Stimulated activated naive CD8-positive, alpha-beta T cell treated with anti-CD3 and anti-CD28 coated beads, Interleukin-15, Interleukin-2, amounts not matched to agents 100 ng/mL and 50 ng/mL, for 24 hours (primary cell): ENCODE data around the gene USO1.
"Not testable (repeated sequence)": the region's sequence is repeated elsewhere in the genome, so short reads cannot be mapped to it uniquely, and the experiment has no call there.

ENCODE experiments used
- H3K27ac Mint-ChIP-seq: one replicate; pipeline ENCODE4 v1.8.0; 2021; ENCODE audit warnings: mild to moderate bottlenecking, mixed read lengths
- H3K27me3 Mint-ChIP-seq: one replicate; pipeline ENCODE4 v1.8.0; 2021; ENCODE audit warnings: mixed read lengths
- H3K36me3 Mint-ChIP-seq: one replicate; pipeline ENCODE4 v1.8.0; 2021; ENCODE audit warnings: low read depth, mixed read lengths
- H3K4me1 Mint-ChIP-seq: one replicate; pipeline ENCODE4 v1.8.0; 2021; ENCODE audit warnings: low read depth, mixed read lengths
- H3K4me3 Mint-ChIP-seq: one replicate; pipeline ENCODE4 v1.8.0; 2021; ENCODE audit warnings: mild to moderate bottlenecking, mixed read lengths
- H3K9me3 Mint-ChIP-seq: one replicate; pipeline ENCODE4 v1.8.0; 2021; ENCODE audit warnings: mixed read lengths

The USO1 gene

GRCh38 chr4:75724066-75724866 is at the start of gene USO1:
TSS of gene USO1 (plus strand) at chr4:75724577. CDS start at chr4:75724820, 243 bp downstream.
- Mint-ChIP-seq H3K4me1 (peaks cover 59% of the 10 kb centered on the region), H3K36me3 (peaks cover 17% of the 10 kb centered on the region), H3K4me3 (peak within 1 kb of the TSS; percentile 95), H3K9me3 (no peaks in the 10 kb centered on the region), H3K27me3 (no peaks in the 10 kb centered on the region), H3K27ac (peak within 1 kb of the TSS; percentile 97)

- Mint-ChIP-seq H3K27ac (no peak overlapping the region), H3K36me3 (peaks cover 6% of the 10 kb centered on the region), H3K9me3 (no peaks in the 10 kb centered on the region), H3K27me3 (no peaks in the 10 kb centered on the region), H3K4me1 (peaks cover 32% of the 10 kb centered on the region), H3K4me3 (no peak overlapping the region)
Observed at GRCh38 chr4:75675004-75675531, 49.3 kb upstream of the USO1 start.

GRCh38 chr4:75678473-75678872 is 45.9 kb upstream of the USO1 start:
- Mint-ChIP-seq H3K36me3 (no peaks in the 10 kb centered on the region), H3K4me1 (peaks cover 25% of the 10 kb centered on the region), H3K4me3 (no peak overlapping the region), H3K9me3 (no peaks in the 10 kb centered on the region), H3K27me3 (no peaks in the 10 kb centered on the region), H3K27ac (no peak overlapping the region)

- no peaks in the 10 kb centered on the region for H3K36me3 Mint-ChIP-seq
Observed at GRCh38 chr4:75678965-75679364, 45.4 kb upstream of the USO1 start.

GRCh38 chr4:75679876-75680575 is 44.4 kb upstream of the USO1 start:
- H3K36me3 Mint-ChIP-seq = no peaks in the 10 kb centered on the region
- H3K27me3 Mint-ChIP-seq = no peaks in the 10 kb centered on the region
- H3K9me3 Mint-ChIP-seq = no peaks in the 10 kb centered on the region
- no peak overlapping the region for H3K27ac Mint-ChIP-seq
- peaks cover 21% of the 10 kb centered on the region for H3K4me1 Mint-ChIP-seq
- H3K4me3 Mint-ChIP-seq = no peak overlapping the region

More at GRCh38 chr4:75678965-75679364, 45.4 kb upstream of the USO1 start:
- H3K27ac Mint-ChIP-seq = no peak overlapping the region
- no peaks in the 10 kb centered on the region for H3K27me3 Mint-ChIP-seq
- H3K9me3 Mint-ChIP-seq = no peaks in the 10 kb centered on the region
- peaks cover 24% of the 10 kb centered on the region for H3K4me1 Mint-ChIP-seq
- H3K4me3 Mint-ChIP-seq = no peak overlapping the region

GRCh38 chr4:75683482-75684155 is 40.8 kb upstream of the USO1 start:
- Mint-ChIP-seq H3K4me1 (peaks cover 43% of the 10 kb centered on the region), H3K36me3 (peaks cover 7% of the 10 kb centered on the region), H3K27ac (peak overlapping the region; percentile 55)

GRCh38 chr4:75685546-75686189 is 38.7 kb upstream of the USO1 start:
- H3K4me1 Mint-ChIP-seq = peaks cover 43% of the 10 kb centered on the region
- H3K4me3 Mint-ChIP-seq = no peak overlapping the region
- peak overlapping the region; percentile 78 for H3K27ac Mint-ChIP-seq
- H3K36me3 Mint-ChIP-seq = peaks cover 7% of the 10 kb centered on the region
- H3K9me3 Mint-ChIP-seq = peaks cover 4% of the 10 kb centered on the region
- H3K27me3 Mint-ChIP-seq = no peaks in the 10 kb centered on the region

More at GRCh38 chr4:75683482-75684155, 40.8 kb upstream of the USO1 start:
- Mint-ChIP-seq H3K9me3 (peaks cover 4% of the 10 kb centered on the region), H3K27me3 (no peaks in the 10 kb centered on the region), H3K4me3 (no peak overlapping the region)

- Mint-ChIP-seq H3K27me3 (no peaks in the 10 kb centered on the region), H3K27ac (peak overlapping the region; percentile 78), H3K4me3 (peak overlapping the region; percentile 34), H3K4me1 (peaks cover 43% of the 10 kb centered on the region), H3K9me3 (peaks cover 4% of the 10 kb centered on the region), H3K36me3 (peaks cover 7% of the 10 kb centered on the region)
Observed at GRCh38 chr4:75686346-75686745, 38.0 kb upstream of the USO1 start.

GRCh38 chr4:75687125-75687524 is 37.3 kb upstream of the USO1 start:
- H3K4me3 Mint-ChIP-seq, H3K9me3 Mint-ChIP-seq, H3K27ac Mint-ChIP-seq, H3K27me3 Mint-ChIP-seq: not testable (repeated sequence)
- Mint-ChIP-seq H3K36me3 (peaks cover 11% of the 10 kb centered on the region), H3K4me1 (peaks cover 39% of the 10 kb centered on the region)

- not testable (repeated sequence) for H3K4me3 Mint-ChIP-seq
Observed at GRCh38 chr4:75692066-75692465, 32.3 kb upstream of the USO1 start.

GRCh38 chr4:75696071-75696470 is 28.3 kb upstream of the USO1 start:
- Mint-ChIP-seq H3K4me3 (no peak overlapping the region), H3K36me3 (peaks cover 8% of the 10 kb centered on the region), H3K27ac (peak overlapping the region; percentile 41)

More at GRCh38 chr4:75692066-75692465, 32.3 kb upstream of the USO1 start:
- Mint-ChIP-seq H3K4me1 (peaks cover 28% of the 10 kb centered on the region), H3K36me3 (peaks cover 16% of the 10 kb centered on the region)
- H3K27ac Mint-ChIP-seq, H3K27me3 Mint-ChIP-seq, H3K9me3 Mint-ChIP-seq: not testable (repeated sequence)

GRCh38 chr4:75696581-75696980 is 27.8 kb upstream of the USO1 start:
- Mint-ChIP-seq H3K27ac (no peak overlapping the region), H3K4me3 (no peak overlapping the region), H3K27me3 (no peaks in the 10 kb centered on the region), H3K36me3 (peaks cover 7% of the 10 kb centered on the region), H3K9me3 (peaks cover 3% of the 10 kb centered on the region), H3K4me1 (peaks cover 48% of the 10 kb centered on the region)

More at GRCh38 chr4:75696071-75696470, 28.3 kb upstream of the USO1 start:
- Mint-ChIP-seq H3K4me1 (peaks cover 48% of the 10 kb centered on the region), H3K27me3 (no peaks in the 10 kb centered on the region), H3K9me3 (peaks cover 3% of the 10 kb centered on the region)

GRCh38 chr4:75698162-75698962 is 26.0 kb upstream of the USO1 start:
- no peaks in the 10 kb centered on the region for H3K27me3 Mint-ChIP-seq
- H3K4me1 Mint-ChIP-seq = peaks cover 48% of the 10 kb centered on the region
- H3K9me3 Mint-ChIP-seq = peaks cover 3% of the 10 kb centered on the region
- peak overlapping the region; percentile 55 for H3K4me3 Mint-ChIP-seq
- peak overlapping the region; percentile 95 for H3K27ac Mint-ChIP-seq
- peaks cover 5% of the 10 kb centered on the region for H3K36me3 Mint-ChIP-seq

- H3K4me3 Mint-ChIP-seq = peak overlapping the region; percentile 55
- peaks cover 48% of the 10 kb centered on the region for H3K4me1 Mint-ChIP-seq
- peaks cover 2% of the 10 kb centered on the region for H3K9me3 Mint-ChIP-seq
- peaks cover 3% of the 10 kb centered on the region for H3K36me3 Mint-ChIP-seq
- H3K27ac Mint-ChIP-seq = peak overlapping the region; percentile 95
- H3K27me3 Mint-ChIP-seq = no peaks in the 10 kb centered on the region
Observed at GRCh38 chr4:75698963-75699228, 25.5 kb upstream of the USO1 start.
